OCI-LY7 (cell line): ENCODE results near the gene PRDM7. TPM values are rescaled to one million over a fixed set of nuclear protein-coding genes. Genes with fewer than 3 reads are reported as not detected.

Experiments
- BruUV-seq: library from RNA; stranded (reverse); fragments of 400-500 nt; replicated peaks from 2 replicates; lab custom pipeline; 2021; lab: Mats Ljungman, UMichigan
- CTCF ChIA-PET: fragments of 300-600 bp; sonication (Branson Sonifier 250); formaldehyde crosslinking; loops from one replicate; lab custom pipeline; 2022; ENCODE audit warnings: antibody characterized with exemption; ENCODE audit not compliant: unreplicated experiment; lab: Charles Lee
- POLR2A ChIA-PET: fragments of 300-600 bp; sonication (Branson Sonifier 250); formaldehyde crosslinking; loops from one replicate; lab custom pipeline; 2022; ENCODE audit warnings: antibody characterized with exemption; lab: Charles Lee
- DNase-seq: peaks from one replicate; pipeline ENCODE4 v3.0.0-alpha.2; 2015; ENCODE audit warnings: low spot score
- H2AFZ ChIP-seq: fragments of 200-600 bp; sonication (generic), shearing (Covaris generic); 2 replicates; pipeline ENCODE4 v1.6.1; 2014; ENCODE audit warnings: mild to moderate bottlenecking, antibody characterized with exemption, low read length, moderate library complexity
- H3K27ac ChIP-seq: fragments of 200-600 bp; sonication (generic); 2 replicates; pipeline ENCODE4 v1.5.1; 2014; ENCODE audit warnings: mixed run types, low read depth, mild to moderate bottlenecking, moderate library complexity, low read length, inconsistent platforms; ENCODE audit not compliant: poor library complexity, severe bottlenecking
- H3K36me3 ChIP-seq: fragments of 200-600 bp; sonication (generic); 2 replicates; pipeline ENCODE4 v1.6.1; 2014; ENCODE audit warnings: mild to moderate bottlenecking, antibody characterized with exemption, low read length, moderate library complexity, mixed read lengths; ENCODE audit not compliant: insufficient read depth
- H3K4me1 ChIP-seq: fragments of 200-600 bp; sonication (generic); 2 replicates; pipeline ENCODE4 v1.5.1; 2014; ENCODE audit warnings: mild to moderate bottlenecking, low read length; ENCODE audit not compliant: insufficient read depth, poor library complexity, severe bottlenecking
- H3K4me2 ChIP-seq: fragments of 200-600 bp; sonication (generic); 2 replicates; pipeline ENCODE4 v1.6.1; 2014; ENCODE audit warnings: mild to moderate bottlenecking, low read length
- H3K4me3 ChIP-seq: fragments of 200-600 bp; sonication (generic); 2 replicates; pipeline ENCODE4 v1.5.1; 2014; ENCODE audit warnings: mild to moderate bottlenecking, low read depth, low read length; ENCODE audit not compliant: poor library complexity, severe bottlenecking
- H3K79me2 ChIP-seq: fragments of 200-600 bp; sonication (generic); 2 replicates; pipeline ENCODE4 v1.6.1; 2016; ENCODE audit warnings: low read depth, mild to moderate bottlenecking, low read length, moderate library complexity, mixed read lengths; ENCODE audit not compliant: insufficient read depth
- H3K9me2 ChIP-seq: fragments of 200-600 bp; sonication (generic); 2 replicates; pipeline ENCODE4 v1.6.1; 2016; ENCODE audit warnings: mild to moderate bottlenecking, low read length, mixed read lengths; ENCODE audit not compliant: insufficient read depth
- H3K9me3 ChIP-seq: fragments of 200-600 bp; sonication (generic); 2 replicates; pipeline ENCODE4 v1.6.1; 2014; ENCODE audit warnings: mild to moderate bottlenecking, mixed run types, low read length, mixed read lengths
- H4K20me1 ChIP-seq: fragments of 200-600 bp; sonication (generic); 2 replicates; pipeline ENCODE4 v1.6.1; 2014; ENCODE audit warnings: mild to moderate bottlenecking, antibody characterized with exemption, low read length, moderate library complexity, mixed read lengths; ENCODE audit not compliant: insufficient read depth
- EZH2phosphoT487 ChIP-seq: fragments of 200-600 bp; sonication (generic); IDR thresholded peaks from 2 replicates; pipeline ENCODE4 v1.6.1; 2018; ENCODE audit warnings: low read depth, borderline replicate concordance, mild to moderate bottlenecking, mixed run types, antibody characterized with exemption, low read length, moderate library complexity, mixed read lengths
- intact Hi-C: fragments of 100-400 bp; cut with micrococcal nuclease; formaldehyde crosslinking; loops from one replicate; pipeline ENCODE4 v1.10.0; 2022; ENCODE audit not compliant: unreplicated experiment
- total RNA-seq, 2 experiments: library from RNA; depleted of rRNA in 1 of 2; stranded (reverse); fragments of >200 nt in 1 of 2; shearing (Covaris generic) in 1 of 2; gene quantifications; 2 replicates each; pipeline ENCODE4 v1.2.3, GENCODE V29; 2014 to 2022
- TF ChIP-seq, protein P1 (sequence below): fragments of 200-600 bp; sonication (generic); conservative IDR thresholded peaks from 2 replicates; pipeline ENCODE4 v1.5.1; 2014; ENCODE audit warnings: mild to moderate bottlenecking, antibody characterized with exemption, low read length, moderate library complexity, mixed read lengths

PRDM7 gene
- total RNA-seq, 2 experiments from 2014 or later = not detected

- intact Hi-C loops = loop anchor here (2.0 to 10.0 kb wide), 2 partner anchors 64 to 308 kb away; partner anchors contain the start of genes DEF8 and SPATA2L
- TF ChIP-seq, protein P1, sequence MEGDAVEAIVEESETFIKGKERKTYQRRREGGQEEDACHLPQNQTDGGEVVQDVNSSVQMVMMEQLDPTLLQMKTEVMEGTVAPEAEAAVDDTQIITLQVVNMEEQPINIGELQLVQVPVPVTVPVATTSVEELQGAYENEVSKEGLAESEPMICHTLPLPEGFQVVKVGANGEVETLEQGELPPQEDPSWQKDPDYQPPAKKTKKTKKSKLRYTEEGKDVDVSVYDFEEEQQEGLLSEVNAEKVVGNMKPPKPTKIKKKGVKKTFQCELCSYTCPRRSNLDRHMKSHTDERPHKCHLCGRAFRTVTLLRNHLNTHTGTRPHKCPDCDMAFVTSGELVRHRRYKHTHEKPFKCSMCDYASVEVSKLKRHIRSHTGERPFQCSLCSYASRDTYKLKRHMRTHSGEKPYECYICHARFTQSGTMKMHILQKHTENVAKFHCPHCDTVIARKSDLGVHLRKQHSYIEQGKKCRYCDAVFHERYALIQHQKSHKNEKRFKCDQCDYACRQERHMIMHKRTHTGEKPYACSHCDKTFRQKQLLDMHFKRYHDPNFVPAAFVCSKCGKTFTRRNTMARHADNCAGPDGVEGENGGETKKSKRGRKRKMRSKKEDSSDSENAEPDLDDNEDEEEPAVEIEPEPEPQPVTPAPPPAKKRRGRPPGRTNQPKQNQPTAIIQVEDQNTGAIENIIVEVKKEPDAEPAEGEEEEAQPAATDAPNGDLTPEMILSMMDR = no peak
- no peak for TF ChIP-seq EZH2phosphoT487
- no peak overlapping the region for H2AFZ ChIP-seq
- no TSS peak for BruUV-seq
- no peak overlapping the region for H3K4me3 ChIP-seq
- no peaks in the 10 kb centered on the region for H3K79me2 ChIP-seq
- no peaks in the 10 kb centered on the region for H3K9me3 ChIP-seq
- peak; percentile 77 for DNase-seq
- peak overlapping the region; percentile 43 for H3K4me2 ChIP-seq
- H4K20me1 ChIP-seq = no peaks in the 10 kb centered on the region
- no peaks in the 10 kb centered on the region for H3K9me2 ChIP-seq
- ChIA-PET POLR2A (interaction anchor here (0.9 to 1.1 kb wide), 3 partner anchors 65 to 88 kb away, joined by 3 to 7 read pairs (median 4); no protein-coding TSS in a partner anchor), CTCF (no interaction called here)
- H3K4me1 ChIP-seq = peaks cover 33% of the 10 kb centered on the region
- H3K27ac ChIP-seq = no peak overlapping the region
- no peaks in the 10 kb centered on the region for H3K36me3 ChIP-seq
Observed at GRCh38 chr16:90012991-90013745, 64.0 kb downstream of the PRDM7 start.

- no peak overlapping the region for H3K27ac ChIP-seq
- H3K9me2 ChIP-seq = no peaks in the 10 kb centered on the region
- no peaks in the 10 kb centered on the region for H3K9me3 ChIP-seq
- TF ChIP-seq, protein P1 = no peak
- no peak for TF ChIP-seq EZH2phosphoT487
- no peaks in the 10 kb centered on the region for H4K20me1 ChIP-seq
- DNase-seq = no peak
- no TSS peak for BruUV-seq
- ChIA-PET POLR2A (interaction anchor here (1.1 kb wide), 1 partner anchor 67 kb away, joined by 4 read pairs; no protein-coding TSS in a partner anchor), CTCF (no interaction called here)
- no peak overlapping the region for H3K4me2 ChIP-seq
- peaks cover 44% of the 10 kb centered on the region for H3K4me1 ChIP-seq
- H3K79me2 ChIP-seq = no peaks in the 10 kb centered on the region
- no peak overlapping the region for H2AFZ ChIP-seq
- H3K4me3 ChIP-seq = no peak overlapping the region
- no peaks in the 10 kb centered on the region for H3K36me3 ChIP-seq
- intact Hi-C loops = loop anchor here (2.0 to 10.0 kb wide), 2 partner anchors 63 to 307 kb away; partner anchors contain the start of genes DEF8 and SPATA2L
Observed at GRCh38 chr16:90011908-90012501, 65.1 kb downstream of the PRDM7 start.
